H1 (cell line): ENCODE results near the gene SPOPL. TPM values are rescaled to one million over a fixed set of nuclear protein-coding genes. Genes with fewer than 3 reads are reported as not detected.

Experiments
- EGR1 ChIP-seq: IDR thresholded peaks from 2 replicates; pipeline ENCODE4 v1.6.1; 2011; ENCODE audit warnings: low read depth, low read length, borderline replicate concordance
- JUN ChIP-seq: IDR thresholded peaks from 2 replicates; pipeline ENCODE4 v1.6.1; 2011; ENCODE audit warnings: low read depth, mild to moderate bottlenecking, improper control_type of control experiment, low read length
- POLR2A ChIP-seq, 2 experiments: IDR thresholded peaks; 1 replicate in 1 of 2; 2 replicates in 1 of 2; pipeline ENCODE4 v1.6.1; 2011; ENCODE audit warnings: low read depth in 2 of 2, low read length in 2 of 2, mild to moderate bottlenecking in 2 of 2; ENCODE audit errors: control extremely low read depth in 1 of 2
- polyA plus RNA-seq, 7 experiments: library from polyadenylated mRNA; depleted of rRNA in 3 of 7; stranded (reverse) in 5 of 7; unstranded in 2 of 7; fragments of >200 nt in 5 of 7; fragments of 200-250 nt in 2 of 7; gene quantifications; 1 replicate in 5 of 7; 2 replicates in 1 of 7; 4 replicates in 1 of 7; pipeline versions ENCODE4 v1.2.1 to v1.2.3, GENCODE V29; 2011 to 2013; ENCODE audit warnings: missing spikeins in 2 of 7, mixed read lengths in 2 of 7
- total RNA-seq: library from RNA; stranded (reverse); fragmentation: NEBNext Ultra II Directional; extraction: Animal tissue kit (Norgen Biotek cat#: 25700); gene quantifications from 2 replicates; pipeline ENCODE4 v1.2.1, GENCODE V29; 2021

SPOPL gene
- total and polyA plus RNA-seq, 2 of the 8 experiments (the other 6 are each of a cell fraction or from before 2014, with no cell fraction given): 1.9 to 14.5 TPM

GRCh38 chr2:138620431-138620830 is 118.9 kb downstream of the SPOPL start (continued):
- TF ChIP-seq JUN (no peak), EGR1 (no peak), POLR2A (IDR thresholded peaks at IDR 0.05; ENCODE audit: control extremely low read depth in 1 of 2, low read depth in 2 of 2, low read length in 2 of 2) (no peak)
